DND-41 (cell line): ENCODE data around the gene KDM5A.

Experiments used
- ATAC-seq: fragments of 200-7000 bp; cut with Tn5 transposase; 3 replicates; pipeline ENCODE4 v1.9.1; 2021; ENCODE audit warnings: low read depth; ENCODE audit not compliant: insufficient read depth
- DNase-seq: peaks from one replicate; pipeline ENCODE4 v3.0.0-alpha.2; 2020
- H2AFZ ChIP-seq: 2 replicates; pipeline ENCODE4 v1.6.0; 2012; ENCODE audit warnings: low read depth, low read length
- H3K27ac ChIP-seq: 2 replicates; pipeline ENCODE4 v1.5.1; 2012; ENCODE audit warnings: low read length, inconsistent platforms
- H3K27me3 ChIP-seq: fragments of 200-600 bp; sonication (generic); 2 replicates; pipeline ENCODE4 v1.6.0; 2012; ENCODE audit warnings: low read length, mild to moderate bottlenecking, inconsistent platforms; ENCODE audit not compliant: insufficient read depth, poor library complexity
- H3K36me3 ChIP-seq: 2 replicates; pipeline ENCODE4 v1.5.1; 2012; ENCODE audit warnings: low read length, inconsistent platforms; ENCODE audit not compliant: insufficient read depth
- H3K4me1 ChIP-seq: 2 replicates; pipeline ENCODE4 v1.5.1; 2012; ENCODE audit warnings: mild to moderate bottlenecking, low read length; ENCODE audit not compliant: insufficient read depth
- H3K4me2 ChIP-seq: 2 replicates; pipeline ENCODE4 v1.6.0; 2012; ENCODE audit warnings: mild to moderate bottlenecking, moderate library complexity, low read length, inconsistent platforms; ENCODE audit not compliant: insufficient read depth
- H3K4me3 ChIP-seq, 2 experiments: fragments of 200-600 bp in 1 of 2; shearing (Covaris generic) in 1 of 2; 2 replicates each; pipeline ENCODE4 v1.5.1; 2012 to 2016; ENCODE audit warnings: inconsistent platforms in 2 of 2, low read length in 2 of 2, mild to moderate bottlenecking in 2 of 2, low read depth in 1 of 2, moderate library complexity in 1 of 2
- H3K79me2 ChIP-seq: 2 replicates; pipeline ENCODE4 v1.6.0; 2012; ENCODE audit warnings: low read length, inconsistent platforms; ENCODE audit not compliant: insufficient read depth
- H3K9ac ChIP-seq: 2 replicates; pipeline ENCODE4 v1.6.0; 2012; ENCODE audit warnings: low read depth, mild to moderate bottlenecking, inconsistent platforms, low read length, moderate library complexity
- H3K9me3 ChIP-seq: 2 replicates; pipeline ENCODE4 v1.5.1; 2012; ENCODE audit warnings: low read length, moderate library complexity, mild to moderate bottlenecking, inconsistent platforms; ENCODE audit not compliant: insufficient read depth, severe bottlenecking
- H4K20me1 ChIP-seq: 2 replicates; pipeline ENCODE4 v1.6.0; 2012; ENCODE audit warnings: low read length; ENCODE audit not compliant: insufficient read depth
- EZH2 ChIP-seq: IDR thresholded peaks from 3 replicates; pipeline ENCODE4 v1.6.1; 2012; ENCODE audit warnings: borderline replicate concordance, low read depth, mild to moderate bottlenecking, moderate library complexity, low read length, inconsistent platforms; ENCODE audit not compliant: severe bottlenecking
- TF ChIP-seq, protein P1 (sequence below): IDR thresholded peaks from 2 replicates; pipeline ENCODE4 v1.5.1; 2012; ENCODE audit warnings: borderline replicate concordance, low read length, moderate library complexity, mild to moderate bottlenecking; ENCODE audit not compliant: poor library complexity, severe bottlenecking; ENCODE audit errors: extremely low read depth

Gene KDM5A

GRCh38 chr12:243381-243780, 145.7 kb downstream of the KDM5A start:
- H3K4me1 ChIP-seq, result no peaks in the 10 kb centered on the region
- H3K27ac ChIP-seq, result no peak overlapping the region
- H2AFZ ChIP-seq, result no peak overlapping the region
- H3K27me3 ChIP-seq, result peaks cover 3% of the 10 kb centered on the region
- no peak for TF ChIP-seq EZH2
- no peak for DNase-seq
- H3K9me3 ChIP-seq, result peaks cover 5% of the 10 kb centered on the region
- H4K20me1 ChIP-seq, result no peaks in the 10 kb centered on the region
- no peak overlapping the region for H3K4me2 ChIP-seq
- no peaks in the 10 kb centered on the region for H3K36me3 ChIP-seq
- no peak for ATAC-seq
- no peak overlapping the region for H3K4me3 ChIP-seq
- no peaks in the 10 kb centered on the region for H3K79me2 ChIP-seq
- H3K9ac ChIP-seq, result no peak overlapping the region

GRCh38 chr12:242496-242895, 146.6 kb downstream of the KDM5A start:
- Histone ChIP-seq H3K4me2 (no peak overlapping the region), H3K27ac (no peak overlapping the region), H3K9me3 (no peaks in the 10 kb centered on the region), H3K27me3 (peaks cover 3% of the 10 kb centered on the region), H2AFZ (no peak overlapping the region), H3K4me1 (no peaks in the 10 kb centered on the region), H3K4me3 (no peak overlapping the region), H4K20me1 (no peaks in the 10 kb centered on the region), H3K36me3 (no peaks in the 10 kb centered on the region), H3K9ac (no peak overlapping the region), H3K79me2 (no peaks in the 10 kb centered on the region)
- DNase-seq (no peak), ATAC-seq (no peak)
- TF ChIP-seq, protein P1, sequence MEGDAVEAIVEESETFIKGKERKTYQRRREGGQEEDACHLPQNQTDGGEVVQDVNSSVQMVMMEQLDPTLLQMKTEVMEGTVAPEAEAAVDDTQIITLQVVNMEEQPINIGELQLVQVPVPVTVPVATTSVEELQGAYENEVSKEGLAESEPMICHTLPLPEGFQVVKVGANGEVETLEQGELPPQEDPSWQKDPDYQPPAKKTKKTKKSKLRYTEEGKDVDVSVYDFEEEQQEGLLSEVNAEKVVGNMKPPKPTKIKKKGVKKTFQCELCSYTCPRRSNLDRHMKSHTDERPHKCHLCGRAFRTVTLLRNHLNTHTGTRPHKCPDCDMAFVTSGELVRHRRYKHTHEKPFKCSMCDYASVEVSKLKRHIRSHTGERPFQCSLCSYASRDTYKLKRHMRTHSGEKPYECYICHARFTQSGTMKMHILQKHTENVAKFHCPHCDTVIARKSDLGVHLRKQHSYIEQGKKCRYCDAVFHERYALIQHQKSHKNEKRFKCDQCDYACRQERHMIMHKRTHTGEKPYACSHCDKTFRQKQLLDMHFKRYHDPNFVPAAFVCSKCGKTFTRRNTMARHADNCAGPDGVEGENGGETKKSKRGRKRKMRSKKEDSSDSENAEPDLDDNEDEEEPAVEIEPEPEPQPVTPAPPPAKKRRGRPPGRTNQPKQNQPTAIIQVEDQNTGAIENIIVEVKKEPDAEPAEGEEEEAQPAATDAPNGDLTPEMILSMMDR, result no peak
- no peak for TF ChIP-seq EZH2

DNA sequence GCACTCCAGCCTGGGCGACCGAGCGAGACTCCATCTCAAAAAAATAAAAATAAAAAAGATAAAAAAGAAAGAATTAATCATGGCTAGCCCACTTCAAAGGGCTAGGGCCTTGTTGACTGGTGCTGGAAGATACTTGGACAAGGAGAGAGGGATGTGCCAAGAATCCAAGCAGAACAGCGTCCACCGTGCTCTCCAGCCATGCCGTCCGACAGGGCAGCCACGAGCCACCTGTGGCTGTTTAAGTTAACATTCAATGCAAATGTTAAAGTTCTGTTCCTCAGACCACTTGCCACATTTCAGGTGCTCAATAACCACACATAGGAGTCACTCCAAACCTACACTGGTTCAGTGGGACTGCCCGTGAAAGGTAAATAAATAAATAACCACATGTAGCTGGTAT, 147.9 kb downstream of the KDM5A start:
- Histone ChIP-seq H3K79me2 (no peaks in the 10 kb centered on the region), H3K9me3 (peaks cover 6% of the 10 kb centered on the region), H3K36me3 (no peaks in the 10 kb centered on the region), H3K4me2 (no peak overlapping the region), H3K27ac (no peak overlapping the region), H3K4me1 (no peaks in the 10 kb centered on the region), H4K20me1 (no peaks in the 10 kb centered on the region), H3K9ac (no peak overlapping the region), H3K27me3 (peaks cover 3% of the 10 kb centered on the region), H2AFZ (no peak overlapping the region), H3K4me3 (no peak overlapping the region)
- no peak for ATAC-seq
- TF ChIP-seq, protein P1, result no peak
- no peak for TF ChIP-seq EZH2
- no peak for DNase-seq

GRCh38 chr12:240566-240965, 148.6 kb downstream of the KDM5A start:
- H2AFZ ChIP-seq, result no peak overlapping the region
- no peak overlapping the region for H3K27ac ChIP-seq
- peaks cover 9% of the 10 kb centered on the region for H3K9me3 ChIP-seq
- no peaks in the 10 kb centered on the region for H4K20me1 ChIP-seq
- no peak overlapping the region for H3K4me2 ChIP-seq
- DNase-seq (no peak), ATAC-seq (no peak)
- H3K36me3 ChIP-seq, result no peaks in the 10 kb centered on the region
- H3K79me2 ChIP-seq, result no peaks in the 10 kb centered on the region
- no peak overlapping the region for H3K4me3 ChIP-seq
- no peak for TF ChIP-seq EZH2
- TF ChIP-seq, protein P1, result no peak
- no peak overlapping the region for H3K9ac ChIP-seq
- H3K27me3 ChIP-seq, result peaks cover 3% of the 10 kb centered on the region
- no peaks in the 10 kb centered on the region for H3K4me1 ChIP-seq
